ENCODE data around the gene IGF2. TPM values are rescaled to one million over a fixed set of nuclear protein-coding genes. Genes with fewer than 3 reads are reported as not detected.

IGF2 gene
- total and polyA plus RNA-seq, 9 donors, result 21.7 to 412 (median 135) TPM

GRCh38 chr11:2173150-2173693 is 34.0 kb upstream of the IGF2 start:
- H3K27me3 ChIP-seq, result no peaks in the 10 kb centered on the region

DNA sequence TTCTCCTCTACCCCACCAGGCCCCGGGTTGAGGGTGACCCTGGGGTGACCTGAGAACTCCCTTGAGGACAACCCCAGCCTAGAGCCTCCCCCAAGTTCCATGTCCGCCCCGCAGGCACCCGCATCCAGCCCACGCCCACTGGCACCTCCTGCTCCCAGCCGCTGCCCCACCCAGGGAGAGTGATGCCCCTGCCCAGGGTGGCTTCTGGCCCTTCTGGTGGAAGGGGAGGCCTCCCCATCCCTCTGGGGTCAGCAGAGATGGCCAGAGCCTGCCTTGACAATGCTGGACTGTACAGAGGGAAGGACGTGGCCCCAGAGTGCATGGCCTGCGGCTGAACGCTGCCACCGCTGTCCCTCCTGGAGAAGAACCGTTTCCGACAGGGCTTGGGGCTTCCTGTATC is 33.5 kb upstream of the IGF2 start:
- no peak for TF ChIP-seq POLR2A (IDR thresholded peaks at IDR 0.05)
- no peak for TF ChIP-seq EP300 (IDR thresholded peaks at IDR 0.05)
- no peak for TF ChIP-seq CTCF (IDR thresholded peaks at IDR 0.05)
- Histone ChIP-seq H3K27me3 (no peaks in the 10 kb centered on the region), H3K4me1 (ENCODE audit: insufficient read depth) (no peaks in the 10 kb centered on the region), H3K4me3 (no peak overlapping the region), H3K36me3 (no peaks in the 10 kb centered on the region), H3K9me3 (no peaks in the 10 kb centered on the region), H3K27ac (no peak overlapping the region)
- WGBS, 3 donors, result 85 to 89% (median 86%) methylated on average over 12 of the region's 12 CpGs
- intact Hi-C loops (cut with DNase I), result no loop called here
- no peak for DNase-seq

More at GRCh38 chr11:2173150-2173693, 34.0 kb upstream of the IGF2 start:
- WGBS, 3 donors, result 86 to 91% (median 86%) methylated on average over 16 of the region's 16 CpGs
- H3K36me3 ChIP-seq, result no peaks in the 10 kb centered on the region
- DNase-seq, result no peak
- H3K4me3 ChIP-seq, result no peak overlapping the region
- no peak overlapping the region for H3K27ac ChIP-seq
- no peaks in the 10 kb centered on the region for H3K9me3 ChIP-seq
- TF ChIP-seq EP300 (IDR thresholded peaks at IDR 0.05) (no peak), CTCF (IDR thresholded peaks at IDR 0.05) (no peak), POLR2A (IDR thresholded peaks at IDR 0.05) (no peak)
- no peaks in the 10 kb centered on the region for H3K4me1 ChIP-seq (ENCODE audit: insufficient read depth)
- intact Hi-C loops (cut with DNase I), result no loop called here

DNA sequence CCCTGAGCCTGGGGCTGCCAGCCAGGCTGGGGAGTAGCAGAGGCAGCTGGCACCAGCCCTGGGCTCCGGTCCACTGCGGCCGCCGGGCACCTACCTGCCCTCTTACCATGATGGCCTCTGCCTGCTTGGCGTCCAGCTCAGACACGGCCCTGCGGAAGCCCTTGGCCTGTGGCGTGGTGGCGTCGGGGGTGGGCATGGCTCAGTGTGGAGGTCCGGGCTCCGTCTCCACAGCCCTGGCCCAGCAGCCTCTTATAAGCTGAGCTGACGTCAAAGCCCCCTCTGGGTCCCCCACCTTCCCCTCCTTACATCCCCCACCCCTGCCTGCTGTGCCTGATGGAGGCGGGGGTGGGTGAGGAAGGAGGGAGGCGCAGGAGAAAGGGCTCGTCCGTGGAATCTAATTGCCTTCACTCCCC is 32.4 kb upstream of the IGF2 start, which contains the start of gene TH:
TSS of gene TH (minus strand) at position 225 of the 413 bp plus-strand sequence. CDS start at position 196, 29 bp downstream.
- TF ChIP-seq CTCF (IDR thresholded peaks at IDR 0.05) (no peak), EP300 (IDR thresholded peaks at IDR 0.05) (no peak), POLR2A (IDR thresholded peaks at IDR 0.05) (no peak)
- no peaks in the 10 kb centered on the region for H3K4me1 ChIP-seq (ENCODE audit: insufficient read depth)
- no peaks in the 10 kb centered on the region for H3K9me3 ChIP-seq
- no peak within 1 kb of the TSS for H3K27ac ChIP-seq
- H3K36me3 ChIP-seq, result no peaks in the 10 kb centered on the region
- 34 to 48% (median 41%) methylated on average over 13 to 17 of the region's 17 CpGs for WGBS, 3 donors
- no peak within 1 kb of the TSS for H3K4me3 ChIP-seq
- DNase-seq, result no peak
- H3K27me3 ChIP-seq, result no peaks in the 10 kb centered on the region
- intact Hi-C loops (cut with DNase I), result no loop called here

GRCh38 chr11:2169626-2170570 is 30.7 kb upstream of the IGF2 start:
- intact Hi-C loops (cut with DNase I), result no loop called here
- no peaks in the 10 kb centered on the region for H3K27me3 ChIP-seq
- H3K36me3 ChIP-seq, result no peaks in the 10 kb centered on the region
- no peak overlapping the region for H3K27ac ChIP-seq
- DNase-seq, result no peak
- 82 to 87% (median 85%) methylated on average over 45 of the region's 45 CpGs for WGBS, 3 donors
- H3K4me1 ChIP-seq (ENCODE audit: insufficient read depth), result peaks cover 3% of the 10 kb centered on the region
- H3K4me3 ChIP-seq, result no peak overlapping the region
- H3K9me3 ChIP-seq, result no peaks in the 10 kb centered on the region
- TF ChIP-seq POLR2A (IDR thresholded peaks at IDR 0.05) (no peak), EP300 (IDR thresholded peaks at IDR 0.05) (no peak), CTCF (IDR thresholded peaks at IDR 0.05) (no peak)
